ENCODE results near the gene POC1B.
A peak's percentile ranks its signal among the peaks of the same experiment; 100 is the strongest.

POC1B gene

DNA sequence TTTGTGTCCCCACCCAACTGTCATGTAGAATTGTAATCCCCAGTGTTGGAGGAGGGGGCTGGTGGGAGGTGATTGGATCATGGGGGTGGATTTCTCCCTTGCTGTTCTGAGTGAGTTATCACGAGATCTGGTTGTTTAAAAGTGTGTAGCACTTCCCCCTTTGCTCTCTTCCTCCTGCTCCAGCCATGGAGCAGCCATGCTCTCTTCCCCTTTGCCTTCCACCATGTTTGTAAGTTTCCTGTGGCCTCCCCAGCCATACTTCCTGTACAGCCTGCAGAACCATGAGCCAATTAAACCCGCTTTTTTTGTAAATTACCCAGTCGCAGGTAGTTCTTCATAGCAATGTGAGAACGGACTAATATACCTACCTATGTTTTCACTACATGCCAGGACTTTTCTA, 2.6 kb upstream of the POC1B start:
- Histone ChIP-seq H2AFZ (no peak overlapping the region), H3K27me3 (ENCODE audit: control insufficient read depth, insufficient read depth, low read length) (no peaks in the 10 kb centered on the region), H3K9me3 (ENCODE audit: control insufficient read depth, low read length) (no peaks in the 10 kb centered on the region), H3K4me3 (ENCODE audit: low read depth, low read length) (no peak overlapping the region), H3K4me1 (peaks cover 3% of the 10 kb centered on the region), H3K9ac (no peak overlapping the region), H3K79me2 (peaks cover 18% of the 10 kb centered on the region), H3K4me2 (ENCODE audit: low read length) (no peak overlapping the region), H3K27ac (no peak overlapping the region), H3K36me3 (ENCODE audit: control insufficient read depth, insufficient read depth, low read length) (no peaks in the 10 kb centered on the region)
- TF ChIP-seq, protein P1, sequence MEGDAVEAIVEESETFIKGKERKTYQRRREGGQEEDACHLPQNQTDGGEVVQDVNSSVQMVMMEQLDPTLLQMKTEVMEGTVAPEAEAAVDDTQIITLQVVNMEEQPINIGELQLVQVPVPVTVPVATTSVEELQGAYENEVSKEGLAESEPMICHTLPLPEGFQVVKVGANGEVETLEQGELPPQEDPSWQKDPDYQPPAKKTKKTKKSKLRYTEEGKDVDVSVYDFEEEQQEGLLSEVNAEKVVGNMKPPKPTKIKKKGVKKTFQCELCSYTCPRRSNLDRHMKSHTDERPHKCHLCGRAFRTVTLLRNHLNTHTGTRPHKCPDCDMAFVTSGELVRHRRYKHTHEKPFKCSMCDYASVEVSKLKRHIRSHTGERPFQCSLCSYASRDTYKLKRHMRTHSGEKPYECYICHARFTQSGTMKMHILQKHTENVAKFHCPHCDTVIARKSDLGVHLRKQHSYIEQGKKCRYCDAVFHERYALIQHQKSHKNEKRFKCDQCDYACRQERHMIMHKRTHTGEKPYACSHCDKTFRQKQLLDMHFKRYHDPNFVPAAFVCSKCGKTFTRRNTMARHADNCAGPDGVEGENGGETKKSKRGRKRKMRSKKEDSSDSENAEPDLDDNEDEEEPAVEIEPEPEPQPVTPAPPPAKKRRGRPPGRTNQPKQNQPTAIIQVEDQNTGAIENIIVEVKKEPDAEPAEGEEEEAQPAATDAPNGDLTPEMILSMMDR (IDR thresholded peaks at IDR 0.05) = no peak

DNA sequence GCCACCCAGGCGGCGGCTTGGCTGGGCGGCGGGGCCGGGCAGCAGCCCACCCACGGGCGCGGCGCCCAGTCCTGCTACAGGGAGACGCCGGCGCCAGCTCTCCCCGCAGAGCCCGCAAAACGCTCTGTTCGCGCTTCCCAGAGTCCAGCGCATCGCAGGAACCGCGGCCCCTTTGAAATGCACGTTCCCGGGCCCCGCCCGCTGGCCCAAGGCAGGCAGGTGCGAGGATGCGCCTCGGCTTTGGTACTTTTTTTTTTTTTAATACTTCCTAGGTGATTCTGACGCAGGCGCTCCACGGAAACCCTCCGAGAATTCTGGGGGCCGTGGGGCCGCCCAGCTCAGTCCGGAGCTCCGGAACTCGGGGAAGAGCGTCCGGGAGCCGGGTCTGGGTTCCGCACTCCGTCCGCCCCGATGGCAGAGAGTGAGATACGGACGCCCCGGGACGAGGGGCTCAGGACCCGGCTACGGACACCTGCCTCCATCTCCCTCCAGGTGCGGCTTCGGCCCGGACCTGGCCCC, 483 bp downstream of the POC1B start:
- peak overlapping the region; percentile 64 for H3K9ac ChIP-seq

DNA sequence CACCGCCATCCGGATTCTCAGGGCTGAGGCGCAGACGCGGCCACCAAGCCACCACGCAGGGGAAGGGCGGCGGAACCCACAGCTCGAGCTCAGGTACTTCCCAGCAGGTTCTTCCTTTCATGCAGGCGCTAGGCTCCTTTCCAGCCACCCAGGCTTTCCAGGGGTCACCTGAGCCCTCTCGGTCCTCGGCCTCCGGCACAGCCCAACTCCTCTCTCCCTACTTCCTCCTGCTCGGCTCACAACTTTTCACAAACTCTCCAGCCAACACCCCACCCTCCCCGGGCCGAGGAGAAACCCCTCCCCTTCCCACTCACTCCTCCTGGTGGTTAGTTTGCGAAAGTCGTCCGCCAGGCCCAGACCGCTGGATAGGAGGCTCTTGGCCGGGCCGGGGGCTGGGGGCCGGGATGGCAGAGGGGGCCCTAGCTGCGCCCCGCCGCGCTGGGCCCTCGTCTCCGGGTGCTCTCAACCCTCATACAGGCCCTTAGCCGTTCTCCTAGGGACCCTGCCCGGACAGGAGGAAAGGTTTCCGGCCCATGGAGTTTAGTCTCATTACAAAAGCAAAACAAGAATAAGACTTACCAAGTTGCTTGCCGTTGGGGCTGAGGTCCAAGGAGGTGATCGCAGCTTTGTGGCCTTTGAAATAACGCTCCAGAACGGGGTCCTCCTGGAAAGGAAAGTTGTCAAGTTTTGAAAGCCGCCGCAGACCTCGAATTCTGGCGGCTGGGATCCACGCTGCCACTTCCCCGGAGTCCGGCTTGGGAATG, 1.1 kb downstream of the POC1B start, which contains the start of gene GALNT4:
GALNT4 (minus strand) TSS at position 256 of the 764 bp plus-strand sequence; CDS start at position 9, 247 bp downstream.
- peak within 1 kb of the TSS; percentile 94 for H3K4me2 ChIP-seq (ENCODE audit: low read length)
- peak within 1 kb of the TSS; percentile 64 for H3K9ac ChIP-seq
- no peaks in the 10 kb centered on the region for H3K36me3 ChIP-seq (ENCODE audit: control insufficient read depth, insufficient read depth, low read length)
- H2AFZ ChIP-seq = peak within 1 kb of the TSS; percentile 97
- H3K9me3 ChIP-seq (ENCODE audit: control insufficient read depth, low read length) = no peaks in the 10 kb centered on the region
- H3K79me2 ChIP-seq = peaks cover 21% of the 10 kb centered on the region
- H3K4me3 ChIP-seq (ENCODE audit: low read depth, low read length) = peak within 1 kb of the TSS; percentile 78
- TF ChIP-seq, protein P1 (IDR thresholded peaks at IDR 0.05) = peak; percentile 81
- H3K27me3 ChIP-seq (ENCODE audit: control insufficient read depth, insufficient read depth, low read length) = no peaks in the 10 kb centered on the region
- peaks cover 7% of the 10 kb centered on the region for H3K4me1 ChIP-seq
- peak within 1 kb of the TSS; percentile 87 for H3K27ac ChIP-seq

More for the DNA sequence above, 483 bp downstream of the POC1B start:
- H3K27me3 ChIP-seq (ENCODE audit: control insufficient read depth, insufficient read depth, low read length) = no peaks in the 10 kb centered on the region
- H3K36me3 ChIP-seq (ENCODE audit: control insufficient read depth, insufficient read depth, low read length) = no peaks in the 10 kb centered on the region
- TF ChIP-seq, protein P1 (IDR thresholded peaks at IDR 0.05) = no peak
- peak overlapping the region; percentile 78 for H3K4me3 ChIP-seq (ENCODE audit: low read depth, low read length)
- peaks cover 22% of the 10 kb centered on the region for H3K79me2 ChIP-seq
- H2AFZ ChIP-seq = peak overlapping the region; percentile 97
- peak overlapping the region; percentile 87 for H3K27ac ChIP-seq
- H3K9me3 ChIP-seq (ENCODE audit: control insufficient read depth, low read length) = no peaks in the 10 kb centered on the region
- H3K4me1 ChIP-seq = peaks cover 7% of the 10 kb centered on the region
- H3K4me2 ChIP-seq (ENCODE audit: low read length) = peak overlapping the region; percentile 94

DNA sequence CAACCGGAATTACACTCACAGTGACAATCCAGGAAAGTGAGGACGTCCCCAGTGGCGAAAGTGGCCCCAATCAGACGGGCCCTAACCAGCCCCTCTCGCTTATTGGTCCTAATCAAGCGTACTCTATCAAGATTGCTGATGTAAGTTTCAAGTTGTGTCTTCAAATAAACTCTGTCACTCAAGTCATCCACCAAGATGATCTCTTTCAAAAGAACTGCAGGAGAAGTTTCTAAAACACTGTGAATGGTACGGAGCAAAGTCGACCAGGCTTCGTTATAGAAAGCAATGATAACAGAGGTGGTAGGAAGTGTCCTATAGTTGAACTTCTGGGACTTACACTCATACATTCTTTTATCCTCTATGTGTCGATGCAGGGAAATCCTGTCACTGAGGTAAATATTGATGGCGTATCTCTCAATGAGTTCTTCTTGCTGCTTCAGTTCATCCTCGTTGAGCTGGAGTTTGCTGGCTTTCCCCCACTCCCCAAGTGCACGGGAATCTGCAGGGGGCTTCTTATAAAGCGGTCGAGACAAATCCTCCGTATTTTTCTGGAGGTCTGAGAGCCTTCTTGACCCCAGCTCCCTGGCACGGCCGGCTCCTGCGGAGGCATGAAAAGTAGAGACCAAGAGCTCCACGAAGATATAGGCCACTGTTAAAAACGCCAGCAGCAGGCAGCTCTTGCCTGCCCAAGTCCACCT, 1.9 kb downstream of the POC1B start:
- peaks cover 7% of the 10 kb centered on the region for H3K4me1 ChIP-seq
- H2AFZ ChIP-seq = peak overlapping the region; percentile 97
- peak overlapping the region; percentile 78 for H3K4me3 ChIP-seq (ENCODE audit: low read depth, low read length)
- peak overlapping the region; percentile 94 for H3K4me2 ChIP-seq (ENCODE audit: low read length)
- peak overlapping the region; percentile 64 for H3K9ac ChIP-seq
- H3K27me3 ChIP-seq (ENCODE audit: control insufficient read depth, insufficient read depth, low read length) = no peaks in the 10 kb centered on the region
- no peaks in the 10 kb centered on the region for H3K9me3 ChIP-seq (ENCODE audit: control insufficient read depth, low read length)
- H3K79me2 ChIP-seq = peaks cover 21% of the 10 kb centered on the region
- H3K36me3 ChIP-seq (ENCODE audit: control insufficient read depth, insufficient read depth, low read length) = no peaks in the 10 kb centered on the region
- H3K27ac ChIP-seq = peak overlapping the region; percentile 87
- TF ChIP-seq, protein P1 (IDR thresholded peaks at IDR 0.05) = no peak
